H1 (cell line): ENCODE measurements around the gene SPOP. TPM values are rescaled to one million over a fixed set of nuclear protein-coding genes. Genes with fewer than 3 reads are reported as not detected.

Source experiments
- CTCF ChIA-PET: fragments of 300-600 bp; sonication (Branson Sonifier 250); formaldehyde crosslinking; loops from one replicate; lab custom pipeline; 2021; ENCODE audit not compliant: partially characterized antibody; lab: Charles Lee
- POLR2A ChIA-PET: fragments of 300-600 bp; sonication (Branson Sonifier 250); formaldehyde crosslinking; loops from one replicate; lab custom pipeline; 2021; ENCODE audit warnings: inconsistent platforms; ENCODE audit not compliant: partially characterized antibody; lab: Charles Lee
- DNase-seq, 2 experiments: peaks; one replicate each; pipeline versions ENCODE4 v3.0.0 to v3.0.0-alpha.2; 2010 to 2022; ENCODE audit warnings: low spot score in 2 of 2, low read depth in 1 of 2, mixed read lengths in 1 of 2
- FAIRE-seq: peaks from 2 replicates; lab custom pipeline; 2011; peaks lifted over from hg19 to GRCh38; lab: Jason Lieb, UNC
- H2AFZ ChIP-seq: 2 replicates; pipeline ENCODE4 v1.8.1; 2012; ENCODE audit warnings: low read length, inconsistent platforms
- H2AK5ac ChIP-seq: 2 replicates; pipeline ENCODE4 v1.6.1; 2013; ENCODE audit warnings: low read depth, low read length
- H2BK120ac ChIP-seq: replicated peaks from 2 replicates; pipeline ENCODE3; 2013; ENCODE audit warnings: low read depth, low read length, inconsistent platforms
- H2BK12ac ChIP-seq: 2 replicates; pipeline ENCODE4 v1.6.1; 2013; ENCODE audit warnings: low read depth, low read length
- H2BK15ac ChIP-seq: 2 replicates; pipeline ENCODE4 v1.6.1; 2013; ENCODE audit warnings: low read length
- H2BK20ac ChIP-seq: 2 replicates; pipeline ENCODE4 v1.6.1; 2013; ENCODE audit warnings: low read length
- H2BK5ac ChIP-seq: 2 replicates; pipeline ENCODE4 v1.6.1; 2013; ENCODE audit warnings: low read depth, low read length
- H3K14ac ChIP-seq: 2 replicates; pipeline ENCODE4 v1.6.1; 2013; ENCODE audit warnings: inconsistent platforms; ENCODE audit not compliant: insufficient read length
- H3K18ac ChIP-seq: 2 replicates; pipeline ENCODE4 v1.6.1; 2013; ENCODE audit warnings: low read length; ENCODE audit errors: extremely low read depth
- H3K23ac ChIP-seq: 2 replicates; pipeline ENCODE4 v1.6.1; 2013; ENCODE audit warnings: inconsistent platforms; ENCODE audit not compliant: insufficient read length
- H3K23me2 ChIP-seq: 2 replicates; pipeline ENCODE4 v1.6.1; 2013; ENCODE audit warnings: low read depth, low read length
- H3K27ac ChIP-seq: 2 replicates; pipeline ENCODE4 v1.6.1; 2011; ENCODE audit warnings: low read depth, low read length, inconsistent platforms
- H3K27me3 ChIP-seq, 4 experiments: replicated peaks in 1 of 4; 1 replicate in 1 of 4; 2 replicates in 3 of 4; pipeline versions ENCODE4 v1.6.1 to v1.8.1; 2011 to 2013; ENCODE audit warnings: low read length in 3 of 4, mild to moderate bottlenecking in 3 of 4, inconsistent platforms in 2 of 4, mixed read lengths in 2 of 4, moderate library complexity in 1 of 4; ENCODE audit not compliant: control insufficient read depth in 3 of 4, insufficient read depth in 3 of 4; ENCODE audit errors: extremely low read depth in 1 of 4
- H3K36me3 ChIP-seq, 4 experiments: 2 replicates each; pipeline versions ENCODE4 v1.6.1 to v1.8.1; 2011 to 2013; ENCODE audit warnings: mild to moderate bottlenecking in 4 of 4, low read length in 3 of 4, moderate library complexity in 2 of 4, control low read depth in 1 of 4, inconsistent platforms in 1 of 4; ENCODE audit not compliant: insufficient read depth in 4 of 4, control insufficient read depth in 2 of 4
- H3K4ac ChIP-seq: replicated peaks from 2 replicates; pipeline ENCODE3; 2013; ENCODE audit warnings: low read length, low read depth, mixed read lengths, inconsistent platforms; ENCODE audit not compliant: insufficient read length
- H3K4me1 ChIP-seq, 4 experiments: replicated peaks in 1 of 4; 1 replicate in 1 of 4; 2 replicates in 3 of 4; pipeline versions ENCODE4 v1.6.1 to v1.8.1; 2011 to 2013; ENCODE audit warnings: low read length in 3 of 4, inconsistent platforms in 2 of 4, mixed read lengths in 1 of 4; ENCODE audit not compliant: insufficient read depth in 4 of 4, control insufficient read depth in 3 of 4
- H3K4me2 ChIP-seq, 2 experiments: 2 replicates each; pipeline versions ENCODE4 v1.6.1 to v1.8.1; 2011 to 2013; ENCODE audit warnings: low read depth in 2 of 2, low read length in 2 of 2, control low read depth in 1 of 2, inconsistent platforms in 1 of 2, mild to moderate bottlenecking in 1 of 2; ENCODE audit not compliant: insufficient read depth in 1 of 2
- H3K4me3 ChIP-seq, 4 experiments: fragments of 200-600, 300-600 bp in 1 of 4; sonication (generic), shearing (Covaris generic), sonication (Bioruptor Twin) in 1 of 4; 2 replicates each; pipeline versions ENCODE4 v1.5.1 to v1.8.1; 2011 to 2016; ENCODE audit warnings: low read length in 4 of 4, low read depth in 3 of 4, control low read depth in 2 of 4, inconsistent platforms in 2 of 4, mild to moderate bottlenecking in 2 of 4, mixed read lengths in 1 of 4, moderate library complexity in 1 of 4; ENCODE audit not compliant: insufficient read depth in 2 of 4; ENCODE audit errors: extremely low read depth in 1 of 4
- H3K56ac ChIP-seq: replicated peaks from 2 replicates; pipeline ENCODE3; 2013; ENCODE audit warnings: low read depth, mild to moderate bottlenecking, mixed read lengths, low read length, inconsistent platforms; ENCODE audit not compliant: insufficient read length
- H3K79me1 ChIP-seq: 2 replicates; pipeline ENCODE4 v1.6.1; 2013; ENCODE audit warnings: low read depth, low read length, control low read depth
- H3K79me2 ChIP-seq, 2 experiments: 2 replicates each; pipeline versions ENCODE4 v1.6.1 to v1.8.1; 2012 to 2013; ENCODE audit warnings: low read length in 2 of 2, mild to moderate bottlenecking in 2 of 2, inconsistent platforms in 1 of 2; ENCODE audit not compliant: insufficient read depth in 2 of 2, control insufficient read depth in 1 of 2
- H3K9ac ChIP-seq, 4 experiments: replicated peaks in 1 of 4; 1 replicate in 1 of 4; 2 replicates in 3 of 4; pipeline versions ENCODE4 v1.6.1 to v1.8.1; 2011 to 2013; ENCODE audit warnings: low read depth in 3 of 4, low read length in 3 of 4, control low read depth in 2 of 4, mild to moderate bottlenecking in 2 of 4, moderate library complexity in 2 of 4, inconsistent platforms in 1 of 4; ENCODE audit errors: extremely low read depth in 1 of 4
- H3K9me3 ChIP-seq, 2 experiments: 2 replicates each; pipeline versions ENCODE4 v1.6.1 to v1.8.1; 2012 to 2013; ENCODE audit warnings: mild to moderate bottlenecking in 2 of 2, moderate library complexity in 2 of 2, control low read depth in 1 of 2, inconsistent platforms in 1 of 2, low read depth in 1 of 2, low read length in 1 of 2, mixed read lengths in 1 of 2; ENCODE audit not compliant: insufficient read depth in 2 of 2
- H4K20me1 ChIP-seq, 2 experiments: replicated peaks in 1 of 2; 2 replicates each; pipeline versions ENCODE3 to v1.8.1; 2011 to 2013; ENCODE audit warnings: inconsistent platforms in 2 of 2, low read length in 2 of 2, mild to moderate bottlenecking in 1 of 2; ENCODE audit not compliant: insufficient read depth in 2 of 2, control insufficient read depth in 1 of 2
- H4K5ac ChIP-seq: 2 replicates; pipeline ENCODE4 v1.6.1; 2013; ENCODE audit warnings: low read length, low read depth, mixed read lengths, inconsistent platforms; ENCODE audit not compliant: insufficient read length
- H4K8ac ChIP-seq: 2 replicates; pipeline ENCODE4 v1.8.0; 2013; ENCODE audit warnings: mild to moderate bottlenecking, moderate library complexity, low read length, inconsistent platforms; ENCODE audit not compliant: insufficient read depth; ENCODE audit errors: extremely low read depth
- H4K91ac ChIP-seq: replicated peaks from 2 replicates; pipeline ENCODE3; 2013; ENCODE audit warnings: low read length, mixed read lengths, inconsistent platforms; ENCODE audit not compliant: insufficient read length
- BCL11A ChIP-seq, 2 experiments: IDR thresholded peaks; one replicate each; pipeline ENCODE4 v1.6.1; 2011; ENCODE audit warnings: low read depth in 2 of 2, low read length in 2 of 2, mild to moderate bottlenecking in 2 of 2
- CBX8 ChIP-seq: fragments of 300-800, 300-1000 bp; sonication (generic); IDR thresholded peaks from 2 replicates; pipeline ENCODE4 v1.7.1; 2016; ENCODE audit warnings: low read depth, low read length, borderline replicate concordance
- CHD1 ChIP-seq: IDR thresholded peaks from 2 replicates; pipeline ENCODE4 v1.6.1; 2012; ENCODE audit warnings: low read depth, low read length, improper control_type of control experiment
- GTF2F1 ChIP-seq: IDR thresholded peaks from 2 replicates; pipeline ENCODE4 v1.6.1; 2012; ENCODE audit warnings: low read depth, low read length, improper control_type of control experiment, borderline replicate concordance
- MAX ChIP-seq: IDR thresholded peaks from 2 replicates; pipeline ENCODE4 v1.6.1; 2012; ENCODE audit warnings: inconsistent platforms
- NRF1 ChIP-seq: IDR thresholded peaks from 2 replicates; pipeline ENCODE4 v1.6.1; 2011; ENCODE audit warnings: mild to moderate bottlenecking, low read depth, low read length, improper control_type of control experiment
- POLR2AphosphoS5 ChIP-seq: IDR thresholded peaks from 2 replicates; pipeline ENCODE4 v1.6.1; 2011; ENCODE audit warnings: low read depth, low read length
- RNF2 ChIP-seq: fragments of 200-900, 300-1000 bp; sonication (generic); IDR thresholded peaks from 2 replicates; pipeline ENCODE4 v1.7.1; 2016; ENCODE audit warnings: borderline replicate concordance, low read depth, mild to moderate bottlenecking, antibody characterized with exemption, low read length; ENCODE audit not compliant: poor library complexity, severe bottlenecking; ENCODE audit errors: missing control alignments
- SIX5 ChIP-seq: IDR thresholded peaks from 2 replicates; pipeline ENCODE4 v1.6.1; 2011; ENCODE audit warnings: mild to moderate bottlenecking, low read depth, low read length
- SRF ChIP-seq: IDR thresholded peaks from 2 replicates; pipeline ENCODE4 v1.6.1; 2011; ENCODE audit warnings: mild to moderate bottlenecking, low read depth, low read length, moderate library complexity
- TEAD4 ChIP-seq: IDR thresholded peaks from 2 replicates; pipeline ENCODE4 v1.6.1; 2012; ENCODE audit warnings: low read depth, low read length, inconsistent platforms, mixed read lengths
- WGBS, 2 experiments: shearing (Covaris generic) in 1 of 2; methylation state at CpG; one replicate each; pipeline versions ENCODE4 v1.1.6 to v1.1.7; 2013 to 2015; ENCODE audit warnings: low lambda C conversion rate in 2 of 2, mixed read lengths in 2 of 2, inconsistent platforms in 1 of 2, low coverage in 1 of 2, missing lambda C conversion rate in 1 of 2; ENCODE audit not compliant: insufficient replicate concordance in 2 of 2, insufficient coverage in 1 of 2, insufficient read length in 1 of 2; ENCODE audit errors: extremely low coverage in 1 of 2, missing lambda C conversion rate in 1 of 2; 5-methylcytosine and 5-hydroxymethylcytosine counted together
- polyA plus RNA-seq, 7 experiments: library from polyadenylated mRNA; depleted of rRNA in 3 of 7; stranded (reverse) in 5 of 7; unstranded in 2 of 7; fragments of >200 nt in 5 of 7; fragments of 200-250 nt in 2 of 7; gene quantifications; 1 replicate in 5 of 7; 2 replicates in 1 of 7; 4 replicates in 1 of 7; pipeline versions ENCODE4 v1.2.1 to v1.2.3, GENCODE V29; 2011 to 2013; ENCODE audit warnings: missing spikeins in 2 of 7, mixed read lengths in 2 of 7
- total RNA-seq: library from RNA; stranded (reverse); fragmentation: NEBNext Ultra II Directional; extraction: Animal tissue kit (Norgen Biotek cat#: 25700); gene quantifications from 2 replicates; pipeline ENCODE4 v1.2.1, GENCODE V29; 2021
- TF ChIP-seq, protein P1 (sequence below): IDR thresholded peaks from 2 replicates; pipeline ENCODE4 v1.6.1; 2011; ENCODE audit warnings: low read depth, mild to moderate bottlenecking, low read length; ENCODE audit not compliant: insufficient read depth

Gene SPOP
- total and polyA plus RNA-seq, 2 of the 8 experiments (the other 6 are each of a cell fraction or from before 2014, with no cell fraction given), result 13.3 to 25.6 TPM

- Histone ChIP-seq H3K4ac (no peak overlapping the region), H2AFZ (no peak overlapping the region), H4K8ac (no peak overlapping the region), H4K91ac (no peak overlapping the region), H2BK120ac (no peak overlapping the region), H3K79me1 (no peaks in the 10 kb centered on the region), H2AK5ac (0 out of 2 replicates have a peak overlapping the region, but pooled peaks have one; percentile 30), H3K4me1 (peaks cover 0 to 18% (median 4%) of the 10 kb centered on the region in 4 experiments; a peak in 4 of 7 replicates), H3K79me2 (no peaks in the 10 kb centered on the region), H3K4me3 (no peak overlapping the region), H3K14ac (no peak overlapping the region), H3K23me2 (peaks cover 7% of the 10 kb centered on the region; the same call in 1 of the 2 replicates), H3K9me3 (no peaks in the 10 kb centered on the region), H3K27ac (no peak overlapping the region), H3K18ac (no peak overlapping the region), H3K56ac (no peak overlapping the region), H3K27me3 (peaks cover 0 to 5% (median 2%) of the 10 kb centered on the region in 4 experiments; a peak in 4 of 7 replicates), H4K5ac (no peak overlapping the region), H3K36me3 (no peaks in the 10 kb centered on the region), H2BK20ac (no peak overlapping the region), H2BK5ac (no peak overlapping the region), H4K20me1 (no peaks in the 10 kb centered on the region), H2BK15ac (no peak overlapping the region), H3K23ac (no peak overlapping the region), H2BK12ac (no peak overlapping the region), H3K4me2 (no peak overlapping the region), H3K9ac (no peak overlapping the region)
- CTCF ChIA-PET, result interaction anchor here (0.6 to 10.3 kb wide), 18 partner anchors 8 to 426 kb away, joined by 3 to 310 read pairs (median 4); partner anchors contain the start of gene SLC35B1
- no peak for FAIRE-seq
- WGBS, 2 experiments, result 91% methylated on average over 4 of the region's 4 CpGs; no CpG with 5 or more reads in 1 of the 2 experiments
- no peak for DNase-seq
- POLR2A ChIA-PET, result interaction anchor here (0.6 to 3.0 kb wide), 7 partner anchors 16 to 192 kb away, joined by 3 to 12 read pairs (median 5); partner anchors contain the start of genes FAM117A and SLC35B1
- TF ChIP-seq TEAD4, result no peak
- TF ChIP-seq BCL11A (IDR thresholded peaks at IDR 0.05; ENCODE audit: low read depth in 2 of 2, low read length in 2 of 2), result no peak
- no peak for TF ChIP-seq CBX8
- no peak for TF ChIP-seq SIX5
- no peak for TF ChIP-seq POLR2AphosphoS5
- TF ChIP-seq MAX, result no peak
- no peak for TF ChIP-seq NRF1
- TF ChIP-seq, protein P1, sequence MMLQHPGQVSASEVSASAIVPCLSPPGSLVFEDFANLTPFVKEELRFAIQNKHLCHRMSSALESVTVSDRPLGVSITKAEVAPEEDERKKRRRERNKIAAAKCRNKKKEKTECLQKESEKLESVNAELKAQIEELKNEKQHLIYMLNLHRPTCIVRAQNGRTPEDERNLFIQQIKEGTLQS, result no peak
- TF ChIP-seq SRF, result no peak
- TF ChIP-seq GTF2F1, result no peak
- no peak for TF ChIP-seq RNF2
- no peak for TF ChIP-seq CHD1
Observed at GRCh38 chr17:49571764-49572163, 106.1 kb downstream of the SPOP start.
